Vagina (tissue), 2 donors: Measurements from ENCODE around the gene FGD4.

ENCODE experiments used
- CTCF ChIP-seq, 3 experiments: fragments of 450-650 bp in 2 of 3; fragments of 200-600 bp in 1 of 3; sonication (generic) in 1 of 3; IDR thresholded peaks; one replicate each; pipeline ENCODE4 v1.5.1; 2017 to 2019; ENCODE audit warnings: antibody characterized with exemption in 3 of 3, mild to moderate bottlenecking in 2 of 3, moderate library complexity in 2 of 3
- POLR2A ChIP-seq, 2 donors: fragments of 450-650 bp; IDR thresholded peaks; one replicate each; pipeline ENCODE4 v1.6.1; 2017; ENCODE audit warnings: antibody characterized with exemption in 2 of 2, mild to moderate bottlenecking in 2 of 2, moderate library complexity in 2 of 2
- POLR2AphosphoS5 ChIP-seq, 2 donors: sonication (generic); formaldehyde crosslinking; IDR thresholded peaks; one replicate each; pipeline ENCODE4 v1.9.0; 2017; ENCODE audit warnings: antibody characterized with exemption in 2 of 2, mild to moderate bottlenecking in 2 of 2, low read depth in 1 of 2; ENCODE audit not compliant: insufficient read depth in 1 of 2

DNA sequence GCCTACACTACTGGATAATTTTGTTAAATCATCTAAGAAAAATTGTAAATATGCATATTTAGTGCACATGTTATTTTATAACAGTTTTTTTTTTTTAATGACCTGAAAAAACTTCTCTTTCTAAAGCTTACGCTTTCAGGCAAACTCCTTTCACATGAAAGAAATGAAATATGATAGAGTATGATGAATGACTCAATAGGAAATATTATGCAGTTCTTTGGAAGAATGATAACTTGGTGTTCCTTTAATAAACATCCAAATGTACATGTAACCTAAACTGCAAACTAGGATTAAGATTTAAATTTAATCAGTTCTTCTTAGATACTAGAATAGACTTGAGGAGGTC, 136.6 kb downstream of the FGD4 start:
- TF ChIP-seq CTCF (IDR thresholded peaks at IDR 0.05) = no peak
- TF ChIP-seq POLR2A (IDR thresholded peaks at IDR 0.05) = no peak
- no peak for TF ChIP-seq POLR2AphosphoS5 (IDR thresholded peaks at IDR 0.05; ENCODE audit: insufficient read depth in 1 of 2, low read depth in 1 of 2)
